GM12878 (cell line): Measurements from ENCODE around the gene ZNF366. TPM values are rescaled to one million over a fixed set of nuclear protein-coding genes. Genes with fewer than 3 reads are reported as not detected.

ENCODE experiments used
- CREB1 ChIP-seq: IDR thresholded peaks from 2 replicates; pipeline ENCODE4 v1.6.1; 2012; ENCODE audit warnings: low read depth, mild to moderate bottlenecking, inconsistent platforms
- DPF2 ChIP-seq: fragments of 450-650 bp; IDR thresholded peaks from 2 replicates; pipeline ENCODE4 v1.6.1; 2017; ENCODE audit warnings: mild to moderate bottlenecking
- KAT2A ChIP-seq: conservative IDR thresholded peaks from 2 replicates; pipeline ENCODE4 v1.6.1; 2011; ENCODE audit warnings: low read depth, low read length; ENCODE audit not compliant: control insufficient read depth
- LARP7 ChIP-seq: fragments of 450-650 bp; IDR thresholded peaks from 2 replicates; pipeline ENCODE4 v1.6.1; 2017; ENCODE audit warnings: mild to moderate bottlenecking
- NFIC ChIP-seq: IDR thresholded peaks from 2 replicates; pipeline ENCODE4 v1.6.1; 2012; ENCODE audit warnings: low read depth, mild to moderate bottlenecking, inconsistent platforms, low read length, moderate library complexity
- SIX5 ChIP-seq: IDR thresholded peaks from 2 replicates; pipeline ENCODE4 v1.6.1; 2011; ENCODE audit warnings: mild to moderate bottlenecking, low read depth, low read length, moderate library complexity; ENCODE audit not compliant: severe bottlenecking
- SP1 ChIP-seq: IDR thresholded peaks from one replicate; pipeline ENCODE4 v1.6.1; 2011; ENCODE audit warnings: low read depth, low read length
- TARDBP ChIP-seq: IDR thresholded peaks from 2 replicates; pipeline ENCODE4 v1.6.1; 2016; ENCODE audit warnings: borderline replicate concordance
- ZNF207 ChIP-seq: fragments of 450-650 bp; IDR thresholded peaks from 2 replicates; pipeline ENCODE4 v1.6.1; 2014; ENCODE audit warnings: antibody characterized with exemption, mild to moderate bottlenecking, borderline replicate concordance
- ZSCAN29 ChIP-seq: fragments of 450-650 bp; IDR thresholded peaks from 2 replicates; pipeline ENCODE4 v1.6.1; 2017; ENCODE audit warnings: mild to moderate bottlenecking, moderate library complexity
- polyA plus RNA-seq, 11 experiments: library from polyadenylated mRNA; depleted of rRNA in 4 of 11; unstranded in 6 of 11; stranded (reverse) in 5 of 11; fragments of >200 nt; fragmentation: Nextera tagmentation in 4 of 11; fragmentation: Illumina TruSeq in 1 of 11; extraction: Ambion mirVana in 4 of 11; extraction: Trizol in 1 of 11; gene quantifications; 1 replicate in 1 of 11; 2 replicates in 10 of 11; pipeline versions ENCODE4 v1.2.1 to v1.2.3, GENCODE V29; 2011 to 2016; ENCODE audit warnings: inconsistent platforms in 2 of 11, missing spikeins in 2 of 11, low read depth in 1 of 11
- total RNA-seq, 4 experiments: library from RNA; depleted of rRNA in 3 of 4; stranded (reverse); fragments of >200 nt in 3 of 4; fragmentation: Illumina TruSeq in 1 of 4; extraction: Trizol in 1 of 4; gene quantifications; 2 replicates each; pipeline versions ENCODE4 v1.2.1 to v1.2.3, GENCODE V29; 2013 to 2021
- TF ChIP-seq, protein P1 (sequence below): fragments of 450-650 bp; IDR thresholded peaks from 2 replicates; pipeline ENCODE4 v1.6.1; 2017; ENCODE audit warnings: antibody characterized with exemption, mild to moderate bottlenecking, moderate library complexity
- TF ChIP-seq, protein P2 (sequence below): IDR thresholded peaks from 2 replicates; pipeline ENCODE4 v1.6.1; 2012; ENCODE audit warnings: mild to moderate bottlenecking, low read depth, low read length
- TF ChIP-seq, protein P3 (sequence below): fragments of 450-650 bp; IDR thresholded peaks from 2 replicates; pipeline ENCODE4 v1.6.1; 2016; ENCODE audit warnings: mild to moderate bottlenecking
- TF ChIP-seq, protein P4 (sequence below): fragments of 450-650 bp; IDR thresholded peaks from 2 replicates; pipeline ENCODE4 v1.6.1; 2017; ENCODE audit warnings: mild to moderate bottlenecking, moderate library complexity

The ZNF366 gene
- total and polyA plus RNA-seq, 10 of the 15 experiments (the other 5 are each of a cell fraction or from before 2014, with no cell fraction given): 0.01 to 0.18 (median 0.04) TPM; not detected in 6

DNA sequence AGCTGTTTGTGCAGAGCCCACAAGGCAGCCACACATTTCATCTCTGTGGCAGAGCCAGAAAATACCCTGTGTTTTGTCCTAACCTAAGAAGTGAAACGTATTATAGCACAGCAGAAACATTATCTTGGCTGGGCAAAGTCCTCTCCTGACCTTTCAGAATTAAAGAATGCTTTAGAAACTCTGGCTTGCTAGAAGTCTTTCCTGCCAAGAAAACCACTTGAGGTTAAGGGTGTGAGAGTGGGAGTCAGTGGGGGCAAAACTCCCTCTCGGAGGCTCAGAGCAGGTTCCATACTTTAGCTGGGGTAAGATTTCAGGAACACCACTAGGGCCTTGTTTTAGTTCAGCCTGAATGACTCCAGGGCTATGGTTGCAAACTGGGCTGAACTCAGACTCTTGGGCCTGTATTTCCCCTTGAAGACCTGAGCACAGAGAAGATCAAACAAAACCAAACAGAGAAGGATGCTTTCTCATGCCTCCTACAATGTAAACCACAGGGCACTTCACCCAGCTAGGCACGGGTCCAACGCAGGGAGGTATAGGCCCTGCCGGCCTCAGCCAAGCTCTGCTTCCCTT, 48.0 kb downstream of the ZNF366 start (continued):
- peak; percentile 69 for TF ChIP-seq DPF2
- TF ChIP-seq KAT2A: no peak
- TF ChIP-seq, protein P1, sequence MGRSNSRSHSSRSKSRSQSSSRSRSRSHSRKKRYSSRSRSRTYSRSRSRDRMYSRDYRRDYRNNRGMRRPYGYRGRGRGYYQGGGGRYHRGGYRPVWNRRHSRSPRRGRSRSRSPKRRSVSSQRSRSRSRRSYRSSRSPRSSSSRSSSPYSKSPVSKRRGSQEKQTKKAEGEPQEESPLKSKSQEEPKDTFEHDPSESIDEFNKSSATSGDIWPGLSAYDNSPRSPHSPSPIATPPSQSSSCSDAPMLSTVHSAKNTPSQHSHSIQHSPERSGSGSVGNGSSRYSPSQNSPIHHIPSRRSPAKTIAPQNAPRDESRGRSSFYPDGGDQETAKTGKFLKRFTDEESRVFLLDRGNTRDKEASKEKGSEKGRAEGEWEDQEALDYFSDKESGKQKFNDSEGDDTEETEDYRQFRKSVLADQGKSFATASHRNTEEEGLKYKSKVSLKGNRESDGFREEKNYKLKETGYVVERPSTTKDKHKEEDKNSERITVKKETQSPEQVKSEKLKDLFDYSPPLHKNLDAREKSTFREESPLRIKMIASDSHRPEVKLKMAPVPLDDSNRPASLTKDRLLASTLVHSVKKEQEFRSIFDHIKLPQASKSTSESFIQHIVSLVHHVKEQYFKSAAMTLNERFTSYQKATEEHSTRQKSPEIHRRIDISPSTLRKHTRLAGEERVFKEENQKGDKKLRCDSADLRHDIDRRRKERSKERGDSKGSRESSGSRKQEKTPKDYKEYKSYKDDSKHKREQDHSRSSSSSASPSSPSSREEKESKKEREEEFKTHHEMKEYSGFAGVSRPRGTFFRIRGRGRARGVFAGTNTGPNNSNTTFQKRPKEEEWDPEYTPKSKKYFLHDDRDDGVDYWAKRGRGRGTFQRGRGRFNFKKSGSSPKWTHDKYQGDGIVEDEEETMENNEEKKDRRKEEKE: no peak
- peak; percentile 71; the same call in 1 of the 2 replicates for TF ChIP-seq NFIC
- no peak for TF ChIP-seq ZSCAN29
- TF ChIP-seq, protein P2, sequence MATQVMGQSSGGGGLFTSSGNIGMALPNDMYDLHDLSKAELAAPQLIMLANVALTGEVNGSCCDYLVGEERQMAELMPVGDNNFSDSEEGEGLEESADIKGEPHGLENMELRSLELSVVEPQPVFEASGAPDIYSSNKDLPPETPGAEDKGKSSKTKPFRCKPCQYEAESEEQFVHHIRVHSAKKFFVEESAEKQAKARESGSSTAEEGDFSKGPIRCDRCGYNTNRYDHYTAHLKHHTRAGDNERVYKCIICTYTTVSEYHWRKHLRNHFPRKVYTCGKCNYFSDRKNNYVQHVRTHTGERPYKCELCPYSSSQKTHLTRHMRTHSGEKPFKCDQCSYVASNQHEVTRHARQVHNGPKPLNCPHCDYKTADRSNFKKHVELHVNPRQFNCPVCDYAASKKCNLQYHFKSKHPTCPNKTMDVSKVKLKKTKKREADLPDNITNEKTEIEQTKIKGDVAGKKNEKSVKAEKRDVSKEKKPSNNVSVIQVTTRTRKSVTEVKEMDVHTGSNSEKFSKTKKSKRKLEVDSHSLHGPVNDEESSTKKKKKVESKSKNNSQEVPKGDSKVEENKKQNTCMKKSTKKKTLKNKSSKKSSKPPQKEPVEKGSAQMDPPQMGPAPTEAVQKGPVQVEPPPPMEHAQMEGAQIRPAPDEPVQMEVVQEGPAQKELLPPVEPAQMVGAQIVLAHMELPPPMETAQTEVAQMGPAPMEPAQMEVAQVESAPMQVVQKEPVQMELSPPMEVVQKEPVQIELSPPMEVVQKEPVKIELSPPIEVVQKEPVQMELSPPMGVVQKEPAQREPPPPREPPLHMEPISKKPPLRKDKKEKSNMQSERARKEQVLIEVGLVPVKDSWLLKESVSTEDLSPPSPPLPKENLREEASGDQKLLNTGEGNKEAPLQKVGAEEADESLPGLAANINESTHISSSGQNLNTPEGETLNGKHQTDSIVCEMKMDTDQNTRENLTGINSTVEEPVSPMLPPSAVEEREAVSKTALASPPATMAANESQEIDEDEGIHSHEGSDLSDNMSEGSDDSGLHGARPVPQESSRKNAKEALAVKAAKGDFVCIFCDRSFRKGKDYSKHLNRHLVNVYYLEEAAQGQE: no peak
- TF ChIP-seq SP1: peak; percentile 12
- TF ChIP-seq CREB1: no peak
- no peak for TF ChIP-seq SIX5
- TF ChIP-seq LARP7: no peak
- TF ChIP-seq, protein P3, sequence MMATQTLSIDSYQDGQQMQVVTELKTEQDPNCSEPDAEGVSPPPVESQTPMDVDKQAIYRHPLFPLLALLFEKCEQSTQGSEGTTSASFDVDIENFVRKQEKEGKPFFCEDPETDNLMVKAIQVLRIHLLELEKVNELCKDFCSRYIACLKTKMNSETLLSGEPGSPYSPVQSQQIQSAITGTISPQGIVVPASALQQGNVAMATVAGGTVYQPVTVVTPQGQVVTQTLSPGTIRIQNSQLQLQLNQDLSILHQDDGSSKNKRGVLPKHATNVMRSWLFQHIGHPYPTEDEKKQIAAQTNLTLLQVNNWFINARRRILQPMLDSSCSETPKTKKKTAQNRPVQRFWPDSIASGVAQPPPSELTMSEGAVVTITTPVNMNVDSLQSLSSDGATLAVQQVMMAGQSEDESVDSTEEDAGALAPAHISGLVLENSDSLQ: no peak
- TF ChIP-seq, protein P4, sequence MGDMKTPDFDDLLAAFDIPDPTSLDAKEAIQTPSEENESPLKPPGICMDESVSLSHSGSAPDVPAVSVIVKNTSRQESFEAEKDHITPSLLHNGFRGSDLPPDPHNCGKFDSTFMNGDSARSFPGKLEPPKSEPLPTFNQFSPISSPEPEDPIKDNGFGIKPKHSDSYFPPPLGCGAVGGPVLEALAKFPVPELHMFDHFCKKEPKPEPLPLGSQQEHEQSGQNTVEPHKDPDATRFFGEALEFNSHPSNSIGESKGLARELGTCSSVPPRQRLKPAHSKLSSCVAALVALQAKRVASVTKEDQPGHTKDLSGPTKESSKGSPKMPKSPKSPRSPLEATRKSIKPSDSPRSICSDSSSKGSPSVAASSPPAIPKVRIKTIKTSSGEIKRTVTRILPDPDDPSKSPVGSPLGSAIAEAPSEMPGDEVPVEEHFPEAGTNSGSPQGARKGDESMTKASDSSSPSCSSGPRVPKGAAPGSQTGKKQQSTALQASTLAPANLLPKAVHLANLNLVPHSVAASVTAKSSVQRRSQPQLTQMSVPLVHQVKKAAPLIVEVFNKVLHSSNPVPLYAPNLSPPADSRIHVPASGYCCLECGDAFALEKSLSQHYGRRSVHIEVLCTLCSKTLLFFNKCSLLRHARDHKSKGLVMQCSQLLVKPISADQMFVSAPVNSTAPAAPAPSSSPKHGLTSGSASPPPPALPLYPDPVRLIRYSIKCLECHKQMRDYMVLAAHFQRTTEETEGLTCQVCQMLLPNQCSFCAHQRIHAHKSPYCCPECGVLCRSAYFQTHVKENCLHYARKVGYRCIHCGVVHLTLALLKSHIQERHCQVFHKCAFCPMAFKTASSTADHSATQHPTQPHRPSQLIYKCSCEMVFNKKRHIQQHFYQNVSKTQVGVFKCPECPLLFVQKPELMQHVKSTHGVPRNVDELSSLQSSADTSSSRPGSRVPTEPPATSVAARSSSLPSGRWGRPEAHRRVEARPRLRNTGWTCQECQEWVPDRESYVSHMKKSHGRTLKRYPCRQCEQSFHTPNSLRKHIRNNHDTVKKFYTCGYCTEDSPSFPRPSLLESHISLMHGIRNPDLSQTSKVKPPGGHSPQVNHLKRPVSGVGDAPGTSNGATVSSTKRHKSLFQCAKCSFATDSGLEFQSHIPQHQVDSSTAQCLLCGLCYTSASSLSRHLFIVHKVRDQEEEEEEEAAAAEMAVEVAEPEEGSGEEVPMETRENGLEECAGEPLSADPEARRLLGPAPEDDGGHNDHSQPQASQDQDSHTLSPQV: no peak
- no peak for TF ChIP-seq TARDBP
- TF ChIP-seq ZNF207: no peak
